K562 (cell line): ENCODE results near the gene SPATS2L. TPM values are rescaled to one million over a fixed set of nuclear protein-coding genes. Genes with fewer than 3 reads are reported as not detected.

Experiments used
- ATAC-seq: fragments of 200-7000 bp; cut with Tn5 transposase; 3 replicates; pipeline ENCODE4 v1.9.1; 2020; ENCODE audit warnings: moderate library complexity
- BruUV-seq: library from RNA; stranded (reverse); fragments of 400-500 nt; replicated peaks from 2 replicates; lab custom pipeline; 2021; lab: Mats Ljungman, UMichigan
- CTCF ChIA-PET: fragments of 300-600 bp; formaldehyde crosslinking; extraction: SDS; loops from one replicate; lab custom pipeline; 2021; ENCODE audit warnings: low intra/inter-chr PET ratio; lab: Yijun Ruan, JAX
- POLR2A ChIA-PET: fragments of 300-600, 350-650 bp; sonication (Branson Sonifier 250); formaldehyde crosslinking; extraction: SDS; loops from one replicate; lab custom pipeline; 2021; ENCODE audit warnings: antibody characterized with exemption, inconsistent platforms; lab: Yijun Ruan, JAX
- DNase-seq, 4 experiments: peaks; one replicate each; pipeline versions ENCODE4 v3.0.0 to v3.0.0-alpha.2; 2011 to 2018; ENCODE audit warnings: low spot score in 3 of 4, mixed read lengths in 3 of 4; ENCODE audit errors: extremely low read depth in 1 of 4
- FAIRE-seq: peaks from 2 replicates; lab custom pipeline; 2011; peaks lifted over from hg19 to GRCh38; lab: Jason Lieb, UNC
- H2AFZ ChIP-seq: 2 replicates; pipeline ENCODE4 v1.6.0; 2011; ENCODE audit warnings: low read depth, low read length, control low read depth, inconsistent platforms
- H3K27ac ChIP-seq: fragments of 200-600 bp; 3 replicates; pipeline ENCODE4 v1.8.0; 2011; ENCODE audit warnings: low read depth, mild to moderate bottlenecking, control low read depth, inconsistent platforms, low read length, moderate library complexity, mixed read lengths; ENCODE audit errors: extremely low read depth
- H3K27me3 ChIP-seq, 2 experiments: fragments of 300-600 bp in 1 of 2; 2 replicates in 1 of 2; 3 replicates in 1 of 2; pipeline versions ENCODE4 v1.6.0 to v1.8.0; 2011; ENCODE audit warnings: inconsistent platforms in 2 of 2, low read length in 2 of 2, mild to moderate bottlenecking in 1 of 2, mixed read lengths in 1 of 2, moderate library complexity in 1 of 2; ENCODE audit not compliant: control insufficient read depth in 2 of 2, insufficient read depth in 2 of 2
- H3K36me3 ChIP-seq: fragments of 300-600 bp; 3 replicates; pipeline ENCODE4 v1.8.0; 2011; ENCODE audit warnings: mild to moderate bottlenecking, low read length, inconsistent platforms; ENCODE audit not compliant: control insufficient read depth, insufficient read depth
- H3K4me1 ChIP-seq, 2 experiments: fragments of 200-600 bp in 1 of 2; replicated peaks in 1 of 2; 2 replicates in 1 of 2; 3 replicates in 1 of 2; pipeline versions ENCODE4 v1.5.1 to v1.8.0; 2011; ENCODE audit warnings: inconsistent platforms in 2 of 2, low read length in 2 of 2, mild to moderate bottlenecking in 1 of 2, mixed read lengths in 1 of 2, moderate library complexity in 1 of 2; ENCODE audit not compliant: control insufficient read depth in 2 of 2, insufficient read depth in 2 of 2
- H3K4me2 ChIP-seq: 2 replicates; pipeline ENCODE4 v1.6.1; 2011; ENCODE audit warnings: low read length, control low read depth, inconsistent platforms, mixed read lengths; ENCODE audit not compliant: insufficient read depth
- H3K4me3 ChIP-seq: fragments of 200-600 bp; sonication (generic), shearing (Covaris generic); 2 replicates; pipeline ENCODE4 v1.5.1; 2016; ENCODE audit warnings: control low read depth, inconsistent platforms
- H3K79me2 ChIP-seq: fragments of 200-600 bp; 3 replicates; pipeline ENCODE4 v1.8.0; 2011; ENCODE audit warnings: low read length, inconsistent platforms; ENCODE audit not compliant: control insufficient read depth, insufficient read depth
- H3K9ac ChIP-seq, 2 experiments: 2 replicates each; pipeline versions ENCODE4 v1.6.0 to v1.6.1; 2011; ENCODE audit warnings: low read depth in 2 of 2, low read length in 2 of 2, control low read depth in 1 of 2, inconsistent platforms in 1 of 2, mild to moderate bottlenecking in 1 of 2, mixed read lengths in 1 of 2; ENCODE audit not compliant: insufficient read depth in 1 of 2
- H3K9me1 ChIP-seq: one replicate; pipeline ENCODE4 v1.6.0; 2011; ENCODE audit warnings: inconsistent platforms, mild to moderate bottlenecking, low read length, moderate library complexity; ENCODE audit not compliant: control insufficient read depth, insufficient read depth
- H3K9me3 ChIP-seq: replicated peaks from 2 replicates; pipeline ENCODE4 v1.5.1; 2011; ENCODE audit warnings: low read depth, low read length, inconsistent platforms; ENCODE audit not compliant: control insufficient read depth, insufficient read depth
- H4K20me1 ChIP-seq: replicated peaks from 2 replicates; pipeline ENCODE4 v1.6.1; 2011; ENCODE audit warnings: low read length, inconsistent platforms, mixed read lengths; ENCODE audit not compliant: control insufficient read depth, insufficient read depth
- CHD7 ChIP-seq: fragments of 200-600 bp; sonication (generic); IDR thresholded peaks from one replicate; pipeline ENCODE4 v1.6.1; 2012; ENCODE audit warnings: mild to moderate bottlenecking, low read depth, low read length, inconsistent platforms
- GTF3C2 ChIP-seq: IDR thresholded peaks from 3 replicates; pipeline ENCODE4 v1.6.1; 2011; ENCODE audit warnings: borderline replicate concordance, mild to moderate bottlenecking, moderate library complexity; ENCODE audit not compliant: insufficient read length; ENCODE audit errors: extremely low read depth
- MIER1 ChIP-seq: fragments of 450-650 bp; IDR thresholded peaks from 2 replicates; pipeline ENCODE4 v1.6.1; 2016; ENCODE audit warnings: antibody characterized with exemption, mild to moderate bottlenecking, low read depth
- NCOA1 ChIP-seq: fragments of 450-650 bp; IDR thresholded peaks from 2 replicates; pipeline ENCODE4 v1.6.1; 2016; ENCODE audit warnings: low read depth
- PCBP1 ChIP-seq: fragments of 200-400 bp; formaldehyde crosslinking; IDR thresholded peaks from 2 replicates; pipeline ENCODE4 v1.6.1; 2018; ENCODE audit warnings: mild to moderate bottlenecking, low read depth, low read length; ENCODE audit not compliant: poor library complexity, severe bottlenecking
- RNF2 ChIP-seq: sonication (generic); IDR thresholded peaks from 2 replicates; pipeline ENCODE4 v1.6.1; 2016
- THAP7 ChIP-seq: fragments of 250-450 bp; sonication (Bioruptor Pico); IDR thresholded peaks from 2 replicates; pipeline ENCODE4 v1.5.0; 2021
- ZNF445 ChIP-seq: fragments of 250-450 bp; sonication (Bioruptor Pico); IDR thresholded peaks from 2 replicates; pipeline ENCODE4 v1.4.0; 2020; ENCODE audit warnings: low read depth, mild to moderate bottlenecking, moderate library complexity
- WGBS: fragments of 100-300 bp; shearing (Covaris generic); methylation state at CpG from one replicate; pipeline ENCODE4 v1.1.6; 2016; ENCODE audit warnings: low coverage, mixed read lengths; ENCODE audit not compliant: insufficient coverage; ENCODE audit errors: missing lambda C conversion rate; 5-methylcytosine and 5-hydroxymethylcytosine counted together
- in situ Hi-C: fragments of 300-500 bp; cut with MboI; formaldehyde crosslinking; loops from 4 replicates; pipeline ENCODE4 v1.15.0; 2018; ENCODE audit warnings: inconsistent platforms, mixed read lengths
- intact Hi-C: fragments of 100-400 bp; cut with micrococcal nuclease; formaldehyde crosslinking; loops from 2 replicates; pipeline ENCODE4 v1.14.2; 2022
- polyA plus RNA-seq, 8 experiments: library from polyadenylated mRNA; depleted of rRNA in 4 of 8; stranded (reverse) in 5 of 8; unstranded in 3 of 8; fragments of >200 nt; fragmentation: Nextera tagmentation in 2 of 8; fragmentation: Illumina TruSeq in 1 of 8; extraction: Ambion mirVana in 2 of 8; extraction: Trizol in 1 of 8; gene quantifications; 2 replicates each; pipeline versions ENCODE4 v1.2.1 to v1.2.3, GENCODE V29; 2011 to 2014; ENCODE audit warnings: inconsistent platforms in 1 of 8, missing spikeins in 1 of 8
- total RNA-seq, 7 experiments: library from RNA; depleted of rRNA in 6 of 7; stranded (reverse); fragments of >200 nt in 6 of 7; fragmentation: Illumina TruSeq in 2 of 7; extraction: Trizol in 2 of 7; gene quantifications; 2 replicates each; pipeline versions ENCODE4 v1.2.1 to v1.2.3, GENCODE V29; 2011 to 2021; ENCODE audit warnings: low replicate concordance in 1 of 7

SPATS2L gene
- total and polyA plus RNA-seq, 9 of the 15 experiments (the other 6 are each of a cell fraction or from before 2014, with no cell fraction given): 11.3 to 41.5 (median 24.9) TPM

GRCh38 chr2:200267350-200267749, 39.1 kb upstream of the SPATS2L start:
- WGBS: 15% methylated on average over 2 of the region's 2 CpGs
- no peaks in the 10 kb centered on the region for H3K9me1 ChIP-seq
- in situ Hi-C loops: no loop called here
- CTCF ChIA-PET: no interaction called here
- H3K4me2 ChIP-seq: no peak overlapping the region
- H3K9me3 ChIP-seq: no peaks in the 10 kb centered on the region
- H3K4me3 ChIP-seq: no peak overlapping the region
- DNase-seq (no peak), FAIRE-seq (no peak), ATAC-seq (no peak)
- intact Hi-C loops: no loop called here
- H3K9ac ChIP-seq: no peak overlapping the region
- no peaks in the 10 kb centered on the region for H4K20me1 ChIP-seq
- H3K79me2 ChIP-seq: no peaks in the 10 kb centered on the region
- no TSS peak for BruUV-seq
- POLR2A ChIA-PET: no interaction called here
- H3K4me1 ChIP-seq: no peaks in the 10 kb centered on the region
- H3K27ac ChIP-seq: no peak overlapping the region
- H3K27me3 ChIP-seq: peaks cover 0 to 3% of the 10 kb centered on the region in 2 experiments; a peak in 1 of 5 replicates
- H3K36me3 ChIP-seq: no peaks in the 10 kb centered on the region
- H2AFZ ChIP-seq: no peak overlapping the region
- TF ChIP-seq MIER1 (no peak), GTF3C2 (no peak), CHD7 (no peak), PCBP1 (no peak), ZNF445 (CRISPR knock-in tag) (no peak), RNF2 (no peak), THAP7 (no peak), NCOA1 (no peak)
